ENCODE measurements around the gene CST9L. TPM values are rescaled to one million over a fixed set of nuclear protein-coding genes. Genes with fewer than 3 reads are reported as not detected.

CST9L gene
- total and polyA plus RNA-seq, 2 of the 13 experiments (the other 11 are each of a cell fraction or from before 2014, with no cell fraction given): 0.15 TPM; not detected in 1

DNA sequence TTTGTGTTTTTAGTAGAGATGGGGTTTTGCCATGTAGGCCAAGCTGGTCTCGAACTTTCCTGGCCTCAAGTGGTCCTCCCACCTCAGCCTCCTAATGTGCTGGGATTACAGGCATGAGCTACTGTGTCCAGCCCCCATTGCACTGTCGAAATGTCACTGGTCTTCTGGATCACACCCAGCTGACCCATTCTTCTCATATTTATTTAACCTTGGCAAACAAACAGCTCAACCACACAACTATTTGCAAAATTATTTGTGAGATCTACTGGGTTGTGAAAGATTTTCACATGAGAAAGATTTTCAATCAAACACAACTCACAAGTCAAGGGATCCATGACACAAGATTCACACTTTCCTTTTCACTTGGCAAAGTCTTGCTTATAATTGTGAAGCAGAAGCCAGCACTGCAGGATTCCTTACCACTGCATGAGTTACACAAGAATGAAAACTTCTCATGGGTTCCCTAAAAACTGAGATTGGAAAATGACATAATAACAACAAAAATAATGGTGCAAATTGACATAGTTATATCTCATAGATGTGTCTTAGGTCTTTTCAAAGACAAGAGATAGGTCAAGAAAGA lies 2.0 kb upstream of the CST9L start (continued):
- TF ChIP-seq SOX6 (IDR thresholded peaks at IDR 0.05) (no peak), SOX6 (CRISPR knock-in tag; IDR thresholded peaks at IDR 0.05) (peak; percentile 28; the same call in 1 of the 2 replicates), ZNF292 (CRISPR knock-in tag; IDR thresholded peaks at IDR 0.05; ENCODE audit: borderline replicate concordance, low read depth) (no peak), SOX13 (IDR thresholded peaks at IDR 0.05) (no peak), SOX13 (CRISPR knock-in tag; conservative IDR thresholded peaks at IDR 0.05 in 1 of 2, IDR thresholded peaks at IDR 0.05 in 1 of 2) (peak in 1 of 2 experiments; percentile 31; a peak in 1 of 4 replicates), ZNF333 (CRISPR knock-in tag; IDR thresholded peaks at IDR 0.05; ENCODE audit: borderline replicate concordance) (no peak), RELA (CRISPR knock-in tag; IDR thresholded peaks at IDR 0.05) (no peak), HNRNPH1 (optimal IDR thresholded peaks at IDR 0.05; ENCODE audit: low read depth, low read length) (no peak), HOXA9 (CRISPR knock-in tag; IDR thresholded peaks at IDR 0.05; ENCODE audit: borderline replicate concordance) (no peak), SMC3 (IDR thresholded peaks at IDR 0.05; ENCODE audit: low read length) (no peak), MTA1 (CRISPR knock-in tag; IDR thresholded peaks at IDR 0.05; ENCODE audit: borderline replicate concordance) (no peak), FOXO1 (CRISPR knock-in tag; IDR thresholded peaks at IDR 0.05) (no peak), KDM4B (CRISPR knock-in tag; IDR thresholded peaks at IDR 0.05) (no peak), ZNF777 (CRISPR knock-in tag; IDR thresholded peaks at IDR 0.05) (no peak), PAX8 (CRISPR knock-in tag; IDR thresholded peaks at IDR 0.05; ENCODE audit: borderline replicate concordance) (no peak), ZNF329 (CRISPR knock-in tag; IDR thresholded peaks at IDR 0.05; ENCODE audit: low read depth) (no peak), ZNF672 (CRISPR knock-in tag; IDR thresholded peaks at IDR 0.05) (no peak), ZNF652 (CRISPR knock-in tag; IDR thresholded peaks at IDR 0.05; ENCODE audit: borderline replicate concordance, low read depth) (no peak), AKAP8 (CRISPR knock-in tag; IDR thresholded peaks at IDR 0.05) (no peak), ZKSCAN5 (CRISPR knock-in tag; IDR thresholded peaks at IDR 0.05) (no peak), GATAD2A (CRISPR knock-in tag; IDR thresholded peaks at IDR 0.05) (peak; percentile 36; the same call in 1 of the 2 replicates), PPARG (CRISPR knock-in tag; conservative IDR thresholded peaks at IDR 0.05) (no peak), ZFP37 (CRISPR knock-in tag; IDR thresholded peaks at IDR 0.05; ENCODE audit: borderline replicate concordance) (no peak), HNRNPK (IDR thresholded peaks at IDR 0.05; ENCODE audit: low read depth, low read length, poor library complexity, severe bottlenecking) (no peak), KDM3A (CRISPR knock-in tag; IDR thresholded peaks at IDR 0.05; ENCODE audit: low read depth) (no peak), ZNF615 (CRISPR knock-in tag; IDR thresholded peaks at IDR 0.05; ENCODE audit: borderline replicate concordance) (no peak)
- TF ChIP-seq, protein P1, sequence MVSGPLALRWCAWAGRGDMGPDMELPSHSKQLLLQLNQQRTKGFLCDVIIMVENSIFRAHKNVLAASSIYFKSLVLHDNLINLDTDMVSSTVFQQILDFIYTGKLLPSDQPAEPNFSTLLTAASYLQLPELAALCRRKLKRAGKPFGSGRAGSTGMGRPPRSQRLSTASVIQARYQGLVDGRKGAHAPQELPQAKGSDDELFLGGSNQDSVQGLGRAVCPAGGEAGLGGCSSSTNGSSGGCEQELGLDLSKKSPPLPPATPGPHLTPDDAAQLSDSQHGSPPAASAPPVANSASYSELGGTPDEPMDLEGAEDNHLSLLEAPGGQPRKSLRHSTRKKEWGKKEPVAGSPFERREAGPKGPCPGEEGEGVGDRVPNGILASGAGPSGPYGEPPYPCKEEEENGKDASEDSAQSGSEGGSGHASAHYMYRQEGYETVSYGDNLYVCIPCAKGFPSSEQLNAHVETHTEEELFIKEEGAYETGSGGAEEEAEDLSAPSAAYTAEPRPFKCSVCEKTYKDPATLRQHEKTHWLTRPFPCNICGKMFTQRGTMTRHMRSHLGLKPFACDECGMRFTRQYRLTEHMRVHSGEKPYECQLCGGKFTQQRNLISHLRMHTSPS (CRISPR knock-in tag; IDR thresholded peaks at IDR 0.05; ENCODE audit: low read depth): no peak
- TF ChIP-seq, protein P2, sequence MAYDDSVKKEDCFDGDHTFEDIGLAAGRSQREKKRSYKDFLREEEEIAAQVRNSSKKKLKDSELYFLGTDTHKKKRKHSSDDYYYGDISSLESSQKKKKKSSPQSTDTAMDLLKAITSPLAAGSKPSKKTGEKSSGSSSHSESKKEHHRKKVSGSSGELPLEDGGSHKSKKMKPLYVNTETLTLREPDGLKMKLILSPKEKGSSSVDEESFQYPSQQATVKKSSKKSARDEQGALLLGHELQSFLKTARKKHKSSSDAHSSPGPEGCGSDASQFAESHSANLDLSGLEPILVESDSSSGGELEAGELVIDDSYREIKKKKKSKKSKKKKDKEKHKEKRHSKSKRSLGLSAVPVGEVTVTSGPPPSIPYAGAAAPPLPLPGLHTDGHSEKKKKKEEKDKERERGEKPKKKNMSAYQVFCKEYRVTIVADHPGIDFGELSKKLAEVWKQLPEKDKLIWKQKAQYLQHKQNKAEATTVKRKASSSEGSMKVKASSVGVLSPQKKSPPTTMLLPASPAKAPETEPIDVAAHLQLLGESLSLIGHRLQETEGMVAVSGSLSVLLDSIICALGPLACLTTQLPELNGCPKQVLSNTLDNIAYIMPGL (CRISPR knock-in tag; IDR thresholded peaks at IDR 0.05; ENCODE audit: borderline replicate concordance in 1 of 2, low read depth in 1 of 2): no peak
- TF ChIP-seq, protein P3, sequence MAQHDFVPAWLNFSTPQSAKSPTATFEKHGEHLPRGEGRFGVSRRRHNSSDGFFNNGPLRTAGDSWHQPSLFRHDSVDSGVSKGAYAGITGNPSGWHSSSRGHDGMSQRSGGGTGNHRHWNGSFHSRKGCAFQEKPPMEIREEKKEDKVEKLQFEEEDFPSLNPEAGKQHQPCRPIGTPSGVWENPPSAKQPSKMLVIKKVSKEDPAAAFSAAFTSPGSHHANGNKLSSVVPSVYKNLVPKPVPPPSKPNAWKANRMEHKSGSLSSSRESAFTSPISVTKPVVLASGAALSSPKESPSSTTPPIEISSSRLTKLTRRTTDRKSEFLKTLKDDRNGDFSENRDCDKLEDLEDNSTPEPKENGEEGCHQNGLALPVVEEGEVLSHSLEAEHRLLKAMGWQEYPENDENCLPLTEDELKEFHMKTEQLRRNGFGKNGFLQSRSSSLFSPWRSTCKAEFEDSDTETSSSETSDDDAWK (CRISPR knock-in tag; IDR thresholded peaks at IDR 0.05): no peak
